IMR-90 (cell line): ENCODE measurements around the gene AMIGO3. TPM values are rescaled to one million over a fixed set of nuclear protein-coding genes. Genes with fewer than 3 reads are reported as not detected.

Experiments used
- ATAC-seq: fragments of 200-7000 bp; cut with Tn5 transposase; 2 replicates; pipeline ENCODE4 v1.9.1; 2020; ENCODE audit warnings: low read depth, mild to moderate bottlenecking, moderate library complexity
- BruUV-seq: library from RNA; stranded (reverse); fragments of 400-500 nt; replicated peaks from 2 replicates; lab custom pipeline; 2021; lab: Mats Ljungman, UMichigan
- CTCF ChIA-PET: fragments of 300-600 bp; formaldehyde crosslinking; extraction: SDS; loops from one replicate; lab custom pipeline; 2021; ENCODE audit warnings: antibody characterized with exemption; lab: Yijun Ruan, JAX
- POLR2A ChIA-PET: fragments of 300-600 bp; sonication (Branson Sonifier 250); formaldehyde crosslinking; loops from one replicate; lab custom pipeline; 2022; ENCODE audit warnings: antibody characterized with exemption; ENCODE audit not compliant: unreplicated experiment; lab: Charles Lee
- DNase-seq: peaks from one replicate; pipeline ENCODE4 v3.0.0; 2013
- H2AFZ ChIP-seq: replicated peaks from 2 replicates; pipeline ENCODE3; 2013; ENCODE audit warnings: low read length, mild to moderate bottlenecking; ENCODE audit not compliant: poor library complexity
- H2AK5ac ChIP-seq: 2 replicates; pipeline ENCODE4 v1.6.1; 2013; ENCODE audit warnings: low read depth, low read length, inconsistent platforms
- H2AK9ac ChIP-seq: replicated peaks from 2 replicates; pipeline ENCODE3; 2013; ENCODE audit warnings: mild to moderate bottlenecking, low read depth, low read length, moderate library complexity; ENCODE audit not compliant: poor library complexity
- H2BK120ac ChIP-seq: 2 replicates; pipeline ENCODE4 v1.6.1; 2013; ENCODE audit warnings: low read depth, low read length, inconsistent platforms
- H2BK15ac ChIP-seq: 3 replicates; pipeline ENCODE4 v1.6.1; 2013; ENCODE audit warnings: low read depth, low read length, inconsistent platforms
- H2BK20ac ChIP-seq: 2 replicates; pipeline ENCODE4 v1.6.1; 2013; ENCODE audit warnings: low read depth, mild to moderate bottlenecking, inconsistent platforms, low read length, moderate library complexity
- H2BK5ac ChIP-seq: 2 replicates; pipeline ENCODE4 v1.6.1; 2013; ENCODE audit warnings: mild to moderate bottlenecking, low read depth, low read length, inconsistent platforms; ENCODE audit not compliant: poor library complexity, severe bottlenecking
- H3K14ac ChIP-seq: replicated peaks from 2 replicates; pipeline ENCODE4 v1.6.1; 2013; ENCODE audit warnings: low read depth, low read length, inconsistent platforms
- H3K18ac ChIP-seq: 2 replicates; pipeline ENCODE4 v1.6.1; 2013; ENCODE audit warnings: low read depth, low read length, control low read depth
- H3K23ac ChIP-seq: 2 replicates; pipeline ENCODE4 v1.6.1; 2013; ENCODE audit warnings: low read depth, low read length, inconsistent platforms
- H3K27ac ChIP-seq: 2 replicates; pipeline ENCODE4 v1.5.1; 2013; ENCODE audit warnings: mild to moderate bottlenecking, control low read depth, low read length; ENCODE audit not compliant: insufficient read depth
- H3K27me3 ChIP-seq: 2 replicates; pipeline ENCODE4 v1.6.1; 2013; ENCODE audit warnings: low read length; ENCODE audit not compliant: control insufficient read depth, insufficient read depth
- H3K36me3 ChIP-seq: 2 replicates; pipeline ENCODE4 v1.6.1; 2013; ENCODE audit warnings: low read length, mixed read lengths; ENCODE audit not compliant: control insufficient read depth, insufficient read depth
- H3K4ac ChIP-seq: 2 replicates; pipeline ENCODE4 v1.6.1; 2013; ENCODE audit warnings: low read depth, low read length, inconsistent platforms
- H3K4me1 ChIP-seq: 2 replicates; pipeline ENCODE4 v1.6.1; 2013; ENCODE audit warnings: low read length, mixed read lengths; ENCODE audit not compliant: control insufficient read depth, insufficient read depth
- H3K4me2 ChIP-seq: 2 replicates; pipeline ENCODE4 v1.6.1; 2013; ENCODE audit warnings: low read depth, mild to moderate bottlenecking, control low read depth, low read length, moderate library complexity
- H3K4me3 ChIP-seq: 2 replicates; pipeline ENCODE4 v1.5.1; 2013; ENCODE audit warnings: low read depth, mild to moderate bottlenecking, control low read depth, low read length, moderate library complexity; ENCODE audit not compliant: insufficient read depth
- H3K56ac ChIP-seq: 2 replicates; pipeline ENCODE4 v1.6.1; 2013; ENCODE audit warnings: low read length, inconsistent platforms; ENCODE audit not compliant: insufficient read depth; ENCODE audit errors: extremely low read depth
- H3K79me1 ChIP-seq, 2 experiments: 2 replicates each; pipeline ENCODE4 v1.6.1; 2013; ENCODE audit warnings: low read length in 2 of 2, inconsistent platforms in 1 of 2, low read depth in 1 of 2
- H3K9ac ChIP-seq: 2 replicates; pipeline ENCODE4 v1.6.1; 2013; ENCODE audit warnings: low read depth, low read length, control low read depth
- H3K9me1 ChIP-seq: 2 replicates; pipeline ENCODE4 v1.6.1; 2013; ENCODE audit warnings: low read length, inconsistent platforms; ENCODE audit not compliant: insufficient read depth
- H3K9me3 ChIP-seq: 2 replicates; pipeline ENCODE4 v1.6.1; 2013; ENCODE audit warnings: low read length; ENCODE audit not compliant: control insufficient read depth, insufficient read depth
- H4K20me1 ChIP-seq: 2 replicates; pipeline ENCODE4 v1.6.1; 2013; ENCODE audit warnings: low read length, inconsistent platforms; ENCODE audit not compliant: insufficient read depth
- H4K5ac ChIP-seq: 2 replicates; pipeline ENCODE4 v1.6.1; 2013; ENCODE audit warnings: mild to moderate bottlenecking, low read depth, low read length, control low read depth
- H4K8ac ChIP-seq, 2 experiments: 2 replicates each; pipeline ENCODE4 v1.6.1; 2013; ENCODE audit warnings: low read depth in 2 of 2, low read length in 2 of 2, control low read depth in 1 of 2, inconsistent platforms in 1 of 2
- H4K91ac ChIP-seq: 2 replicates; pipeline ENCODE4 v1.6.1; 2013; ENCODE audit warnings: low read depth, low read length, inconsistent platforms; ENCODE audit not compliant: insufficient read depth
- BHLHE40 ChIP-seq: fragments of 150-350 bp; IDR thresholded peaks from 2 replicates; pipeline ENCODE4 v1.6.1; 2016; ENCODE audit warnings: mild to moderate bottlenecking, low read depth, low read length
- CEBPB ChIP-seq: IDR thresholded peaks from 2 replicates; pipeline ENCODE4 v1.6.1; 2012; ENCODE audit warnings: low read depth, low read length, improper control_type of control experiment
- MAZ ChIP-seq: IDR thresholded peaks from 2 replicates; pipeline ENCODE4 v1.6.1; 2012; ENCODE audit warnings: low read depth, mild to moderate bottlenecking, low read length, improper control_type of control experiment, moderate library complexity, borderline replicate concordance
- POLR2A ChIP-seq: IDR thresholded peaks from 2 replicates; pipeline ENCODE4 v1.6.1; 2012; ENCODE audit warnings: mild to moderate bottlenecking, low read depth, low read length
- RAD21 ChIP-seq: IDR thresholded peaks from 2 replicates; pipeline ENCODE4 v1.6.1; 2012; ENCODE audit warnings: low read length, improper control_type of control experiment
- WGBS, 2 experiments: methylation state at CpG; one replicate each; pipeline versions ENCODE4 v1.1.5 to v1.1.7; 2013; ENCODE audit warnings: missing lambda C conversion rate in 2 of 2; ENCODE audit not compliant: insufficient read length in 1 of 2; ENCODE audit errors: extremely low coverage in 2 of 2; 5-methylcytosine and 5-hydroxymethylcytosine counted together
- dilution Hi-C: fragments of 300-500 bp; cut with HindIII; formaldehyde crosslinking; loops from one replicate; pipeline ENCODE4 v1.14.3; 2018; ENCODE audit warnings: low sequenced_read_pairs; ENCODE audit not compliant: unreplicated experiment
- in situ Hi-C: fragments of 300-500 bp; cut with MboI; formaldehyde crosslinking; loops from 3 replicates; pipeline ENCODE4 v1.14.3; 2019; ENCODE audit warnings: low sequenced_read_pairs, inconsistent platforms, mixed read lengths
- intact Hi-C: fragments of 100-400 bp; cut with micrococcal nuclease; formaldehyde crosslinking; loops from 2 replicates; pipeline ENCODE4 v1.10.0; 2022
- polyA plus RNA-seq, 3 experiments: library from polyadenylated mRNA; depleted of rRNA; stranded (reverse); fragments of >200 nt; gene quantifications; 2 replicates each; pipeline ENCODE4 v1.2.3, GENCODE V29; 2012; ENCODE audit warnings: low replicate concordance in 1 of 3
- total RNA-seq: library from RNA; depleted of rRNA; stranded (reverse); fragments of >200 nt; gene quantifications from 2 replicates; pipeline ENCODE4 v1.2.3, GENCODE V29; 2012
- TF ChIP-seq, protein P1 (sequence below): conservative IDR thresholded peaks from 2 replicates; pipeline ENCODE4 v1.5.1; 2012; ENCODE audit warnings: mild to moderate bottlenecking, low read depth, low read length, improper control_type of control experiment
- TF ChIP-seq, protein P2 (sequence below): fragments of 150-350 bp; IDR thresholded peaks from 2 replicates; pipeline ENCODE4 v1.6.1; 2017; ENCODE audit warnings: mild to moderate bottlenecking, antibody characterized with exemption, low read length, low read depth
- TF ChIP-seq, protein P3 (sequence below): fragments of 150-350 bp; IDR thresholded peaks from 2 replicates; pipeline ENCODE4 v1.6.1; 2016; ENCODE audit warnings: low read depth, mild to moderate bottlenecking, low read length, moderate library complexity, borderline replicate concordance

The AMIGO3 gene
- total and polyA plus RNA-seq, 2 of the 4 experiments (the other 2 are of a cell fraction), result 1.5 TPM; not detected in 1

DNA sequence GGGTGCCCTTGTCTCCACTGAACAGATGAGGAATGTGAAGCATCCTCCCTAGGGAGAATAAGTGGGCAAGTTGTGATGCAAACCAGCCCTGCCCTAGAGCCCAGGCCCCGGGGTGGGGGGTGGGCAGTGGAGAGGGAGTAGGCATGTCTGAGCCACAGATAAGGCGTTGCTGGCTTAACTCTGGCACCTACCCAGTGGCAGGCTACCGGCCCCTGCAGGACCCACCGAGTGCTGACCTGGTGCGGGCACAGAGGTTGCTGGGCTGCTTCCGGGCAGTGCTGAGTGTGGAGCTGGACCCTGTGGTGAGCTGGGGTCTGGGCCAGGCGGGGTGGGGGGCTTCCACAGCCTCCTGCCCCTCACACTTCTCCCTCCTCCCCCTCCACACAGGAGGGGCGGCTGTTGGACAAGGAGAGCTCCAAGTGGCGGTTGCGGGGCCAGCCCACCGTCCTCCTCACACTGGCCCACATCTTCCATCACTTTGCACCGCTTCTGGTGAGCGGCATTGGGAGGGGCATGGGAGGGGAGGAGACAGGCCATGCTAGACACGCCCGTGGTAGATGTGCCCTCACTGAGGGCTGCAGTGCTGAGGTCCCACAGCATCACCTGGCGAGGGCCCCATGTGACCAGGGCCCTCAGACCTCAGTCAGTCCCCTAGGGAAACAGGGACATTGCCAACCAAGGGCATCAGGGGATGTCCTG is 20.1 kb downstream of the AMIGO3 start:
- Histone ChIP-seq H2BK20ac (no peak overlapping the region), H4K20me1 (peaks cover 7% of the 10 kb centered on the region; the same call in 1 of the 2 replicates), H3K27ac (no peak overlapping the region), H3K27me3 (no peaks in the 10 kb centered on the region), H3K9ac (no peak overlapping the region), H4K91ac (no peak overlapping the region), H3K4me3 (no peak overlapping the region), H3K4me1 (no peaks in the 10 kb centered on the region), H2AFZ (no peak overlapping the region), H2AK9ac (no peak overlapping the region), H2BK5ac (no peak overlapping the region), H2BK15ac (no peak overlapping the region), H3K4me2 (no peak overlapping the region), H4K5ac (no peak overlapping the region), H3K23ac (no peak overlapping the region), H3K56ac (no peak overlapping the region), H3K9me3 (no peaks in the 10 kb centered on the region), H3K4ac (no peak overlapping the region), H3K18ac (no peak overlapping the region), H2BK120ac (no peak overlapping the region), H3K9me1 (no peaks in the 10 kb centered on the region), H3K36me3 (peaks cover 39% of the 10 kb centered on the region), H3K14ac (no peak overlapping the region), H2AK5ac (no peak overlapping the region), H4K8ac (no peak overlapping the region), H3K79me1 (peaks cover 5 to 7% of the 10 kb centered on the region in 2 experiments; a peak in 3 of 4 replicates)
- no TSS peak for BruUV-seq
- WGBS, 2 experiments, result no CpG with 5 or more reads among the region's 16 CpGs
- in situ Hi-C loops, result no loop called here
- dilution Hi-C loops, result no loop called here
- intact Hi-C loops, result no loop called here
- ChIA-PET CTCF (no interaction called here), POLR2A (no interaction called here)
- DNase-seq (no peak), ATAC-seq (no peak; the same call in 1 of the 2 replicates)
- TF ChIP-seq, protein P1, sequence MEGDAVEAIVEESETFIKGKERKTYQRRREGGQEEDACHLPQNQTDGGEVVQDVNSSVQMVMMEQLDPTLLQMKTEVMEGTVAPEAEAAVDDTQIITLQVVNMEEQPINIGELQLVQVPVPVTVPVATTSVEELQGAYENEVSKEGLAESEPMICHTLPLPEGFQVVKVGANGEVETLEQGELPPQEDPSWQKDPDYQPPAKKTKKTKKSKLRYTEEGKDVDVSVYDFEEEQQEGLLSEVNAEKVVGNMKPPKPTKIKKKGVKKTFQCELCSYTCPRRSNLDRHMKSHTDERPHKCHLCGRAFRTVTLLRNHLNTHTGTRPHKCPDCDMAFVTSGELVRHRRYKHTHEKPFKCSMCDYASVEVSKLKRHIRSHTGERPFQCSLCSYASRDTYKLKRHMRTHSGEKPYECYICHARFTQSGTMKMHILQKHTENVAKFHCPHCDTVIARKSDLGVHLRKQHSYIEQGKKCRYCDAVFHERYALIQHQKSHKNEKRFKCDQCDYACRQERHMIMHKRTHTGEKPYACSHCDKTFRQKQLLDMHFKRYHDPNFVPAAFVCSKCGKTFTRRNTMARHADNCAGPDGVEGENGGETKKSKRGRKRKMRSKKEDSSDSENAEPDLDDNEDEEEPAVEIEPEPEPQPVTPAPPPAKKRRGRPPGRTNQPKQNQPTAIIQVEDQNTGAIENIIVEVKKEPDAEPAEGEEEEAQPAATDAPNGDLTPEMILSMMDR, result no peak
- no peak for TF ChIP-seq MAZ
- TF ChIP-seq BHLHE40, result no peak
- no peak for TF ChIP-seq RAD21
- TF ChIP-seq, protein P2, sequence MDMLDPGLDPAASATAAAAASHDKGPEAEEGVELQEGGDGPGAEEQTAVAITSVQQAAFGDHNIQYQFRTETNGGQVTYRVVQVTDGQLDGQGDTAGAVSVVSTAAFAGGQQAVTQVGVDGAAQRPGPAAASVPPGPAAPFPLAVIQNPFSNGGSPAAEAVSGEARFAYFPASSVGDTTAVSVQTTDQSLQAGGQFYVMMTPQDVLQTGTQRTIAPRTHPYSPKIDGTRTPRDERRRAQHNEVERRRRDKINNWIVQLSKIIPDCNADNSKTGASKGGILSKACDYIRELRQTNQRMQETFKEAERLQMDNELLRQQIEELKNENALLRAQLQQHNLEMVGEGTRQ, result no peak
- TF ChIP-seq POLR2A, result no peak
- TF ChIP-seq, protein P3, sequence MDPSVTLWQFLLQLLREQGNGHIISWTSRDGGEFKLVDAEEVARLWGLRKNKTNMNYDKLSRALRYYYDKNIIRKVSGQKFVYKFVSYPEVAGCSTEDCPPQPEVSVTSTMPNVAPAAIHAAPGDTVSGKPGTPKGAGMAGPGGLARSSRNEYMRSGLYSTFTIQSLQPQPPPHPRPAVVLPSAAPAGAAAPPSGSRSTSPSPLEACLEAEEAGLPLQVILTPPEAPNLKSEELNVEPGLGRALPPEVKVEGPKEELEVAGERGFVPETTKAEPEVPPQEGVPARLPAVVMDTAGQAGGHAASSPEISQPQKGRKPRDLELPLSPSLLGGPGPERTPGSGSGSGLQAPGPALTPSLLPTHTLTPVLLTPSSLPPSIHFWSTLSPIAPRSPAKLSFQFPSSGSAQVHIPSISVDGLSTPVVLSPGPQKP, result no peak
- TF ChIP-seq CEBPB, result no peak
